T-helper 2 cell treated with Interferon-gamma antibody and Interleukin-4, amounts not matched to agents 5 μg/mL and 100 μg/mL, for 36 hours (primary cell): Measurements from ENCODE around the gene VPS9D1.

ENCODE experiments used
- DNase-seq: peaks from one replicate; pipeline ENCODE4 v3.0.0; 2021; ENCODE audit warnings: low spot score
- H3K27ac Mint-ChIP-seq: one replicate; pipeline ENCODE4 v1.8.0; 2021; ENCODE audit warnings: mild to moderate bottlenecking, mixed read lengths
- H3K27me3 Mint-ChIP-seq: one replicate; pipeline ENCODE4 v1.8.0; 2021; ENCODE audit warnings: low read depth, mixed read lengths
- H3K36me3 Mint-ChIP-seq: one replicate; pipeline ENCODE4 v1.8.0; 2021; ENCODE audit warnings: low read depth, mixed read lengths
- H3K4me1 Mint-ChIP-seq: one replicate; pipeline ENCODE4 v1.8.0; 2021; ENCODE audit warnings: low read depth, mixed read lengths
- H3K4me3 Mint-ChIP-seq: one replicate; pipeline ENCODE4 v1.8.0; 2022; ENCODE audit warnings: mild to moderate bottlenecking, moderate library complexity, mixed read lengths
- H3K9me3 Mint-ChIP-seq: one replicate; pipeline ENCODE4 v1.8.0; 2021; ENCODE audit warnings: mixed read lengths

VPS9D1 gene

GRCh38 chr16:89741342-89742014, 20.8 kb upstream of the VPS9D1 start:
- H3K27me3 Mint-ChIP-seq = no peaks in the 10 kb centered on the region
- peaks cover 13% of the 10 kb centered on the region for H3K4me1 Mint-ChIP-seq
- H3K36me3 Mint-ChIP-seq = peaks cover 58% of the 10 kb centered on the region
- no peak overlapping the region for H3K4me3 Mint-ChIP-seq
- no peaks in the 10 kb centered on the region for H3K9me3 Mint-ChIP-seq
- no peak overlapping the region for H3K27ac Mint-ChIP-seq
- DNase-seq = no peak

- DNase-seq = no peak
- Mint-ChIP-seq H3K27ac (peak overlapping the region; percentile 10), H3K9me3 (no peaks in the 10 kb centered on the region), H3K4me1 (peaks cover 15% of the 10 kb centered on the region), H3K4me3 (no peak overlapping the region), H3K27me3 (no peaks in the 10 kb centered on the region), H3K36me3 (peaks cover 71% of the 10 kb centered on the region)
Observed at GRCh38 chr16:89739383-89739782, 18.7 kb upstream of the VPS9D1 start.

GRCh38 chr16:89738538-89739317, 18.0 kb upstream of the VPS9D1 start:
- Mint-ChIP-seq H3K27me3 (no peaks in the 10 kb centered on the region), H3K4me3 (no peak overlapping the region), H3K9me3 (no peaks in the 10 kb centered on the region), H3K36me3 (peaks cover 74% of the 10 kb centered on the region), H3K4me1 (peaks cover 15% of the 10 kb centered on the region), H3K27ac (peak overlapping the region; percentile 10)
- no peak for DNase-seq

- Mint-ChIP-seq H3K4me1 (peaks cover 15% of the 10 kb centered on the region), H3K27ac (peak overlapping the region; percentile 63), H3K9me3 (no peaks in the 10 kb centered on the region), H3K27me3 (no peaks in the 10 kb centered on the region), H3K4me3 (peak overlapping the region; percentile 26), H3K36me3 (peaks cover 78% of the 10 kb centered on the region)
- DNase-seq = no peak
Observed at GRCh38 chr16:89738072-89738377, 17.3 kb upstream of the VPS9D1 start.

GRCh38 chr16:89737341-89738071, 16.8 kb upstream of the VPS9D1 start:
- peak; percentile 53 for DNase-seq
- H3K4me1 Mint-ChIP-seq = peaks cover 15% of the 10 kb centered on the region
- peaks cover 79% of the 10 kb centered on the region for H3K36me3 Mint-ChIP-seq
- no peaks in the 10 kb centered on the region for H3K9me3 Mint-ChIP-seq
- H3K27me3 Mint-ChIP-seq = no peaks in the 10 kb centered on the region
- peak overlapping the region; percentile 75 for H3K27ac Mint-ChIP-seq
- peak overlapping the region; percentile 34 for H3K4me3 Mint-ChIP-seq

GRCh38 chr16:89736554-89736953, 15.9 kb upstream of the VPS9D1 start:
- Mint-ChIP-seq H3K36me3 (peaks cover 85% of the 10 kb centered on the region), H3K4me3 (peak overlapping the region; percentile 27), H3K27ac (peak overlapping the region; percentile 75), H3K9me3 (no peaks in the 10 kb centered on the region), H3K4me1 (peaks cover 19% of the 10 kb centered on the region), H3K27me3 (no peaks in the 10 kb centered on the region)
- no peak for DNase-seq

GRCh38 chr16:89733792-89734191, 13.1 kb upstream of the VPS9D1 start:
- H3K4me3 Mint-ChIP-seq = no peak overlapping the region
- H3K27me3 Mint-ChIP-seq = no peaks in the 10 kb centered on the region
- H3K36me3 Mint-ChIP-seq = peaks cover 87% of the 10 kb centered on the region
- peaks cover 19% of the 10 kb centered on the region for H3K4me1 Mint-ChIP-seq
- DNase-seq = no peak
- no peak overlapping the region for H3K27ac Mint-ChIP-seq
- H3K9me3 Mint-ChIP-seq = no peaks in the 10 kb centered on the region

GRCh38 chr16:89733322-89733721, 12.6 kb upstream of the VPS9D1 start:
- no peak overlapping the region for H3K4me3 Mint-ChIP-seq

GRCh38 chr16:89732918-89733242, 12.2 kb upstream of the VPS9D1 start:
- H3K27me3 Mint-ChIP-seq = no peaks in the 10 kb centered on the region
- peak overlapping the region; percentile 41 for H3K27ac Mint-ChIP-seq
- H3K4me1 Mint-ChIP-seq = peaks cover 18% of the 10 kb centered on the region
- no peak overlapping the region for H3K4me3 Mint-ChIP-seq
- H3K36me3 Mint-ChIP-seq = peaks cover 80% of the 10 kb centered on the region
- H3K9me3 Mint-ChIP-seq = no peaks in the 10 kb centered on the region
- DNase-seq = no peak

More at GRCh38 chr16:89733322-89733721, 12.6 kb upstream of the VPS9D1 start:
- Mint-ChIP-seq H3K27me3 (no peaks in the 10 kb centered on the region), H3K9me3 (no peaks in the 10 kb centered on the region), H3K27ac (no peak overlapping the region), H3K4me1 (peaks cover 19% of the 10 kb centered on the region), H3K36me3 (peaks cover 84% of the 10 kb centered on the region)
- DNase-seq = no peak

- Mint-ChIP-seq H3K36me3 (peaks cover 80% of the 10 kb centered on the region), H3K4me1 (peaks cover 13% of the 10 kb centered on the region), H3K9me3 (no peaks in the 10 kb centered on the region), H3K27ac (peak overlapping the region; percentile 52), H3K4me3 (no peak overlapping the region), H3K27me3 (no peaks in the 10 kb centered on the region)
- DNase-seq = no peak
Observed at GRCh38 chr16:89732142-89732917, 11.6 kb upstream of the VPS9D1 start.

GRCh38 chr16:89730610-89731234, 10.0 kb upstream of the VPS9D1 start:
- no peak for DNase-seq
- no peaks in the 10 kb centered on the region for H3K27me3 Mint-ChIP-seq
- H3K9me3 Mint-ChIP-seq = no peaks in the 10 kb centered on the region
- H3K36me3 Mint-ChIP-seq = peaks cover 71% of the 10 kb centered on the region
- H3K4me3 Mint-ChIP-seq = no peak overlapping the region
- H3K4me1 Mint-ChIP-seq = peaks cover 11% of the 10 kb centered on the region
- H3K27ac Mint-ChIP-seq = no peak overlapping the region

GRCh38 chr16:89729863-89730593, 9.3 kb upstream of the VPS9D1 start:
- no peaks in the 10 kb centered on the region for H3K27me3 Mint-ChIP-seq
- H3K36me3 Mint-ChIP-seq = peaks cover 65% of the 10 kb centered on the region
- peaks cover 11% of the 10 kb centered on the region for H3K4me1 Mint-ChIP-seq

GRCh38 chr16:89729293-89729692, 8.6 kb upstream of the VPS9D1 start:
- H3K27ac Mint-ChIP-seq = no peak overlapping the region
- no peak overlapping the region for H3K4me3 Mint-ChIP-seq
- H3K27me3 Mint-ChIP-seq = no peaks in the 10 kb centered on the region
- H3K9me3 Mint-ChIP-seq = no peaks in the 10 kb centered on the region
- H3K36me3 Mint-ChIP-seq = peaks cover 62% of the 10 kb centered on the region
- DNase-seq = no peak
- peaks cover 9% of the 10 kb centered on the region for H3K4me1 Mint-ChIP-seq

More at GRCh38 chr16:89729863-89730593, 9.3 kb upstream of the VPS9D1 start:
- Mint-ChIP-seq H3K4me3 (no peak overlapping the region), H3K9me3 (no peaks in the 10 kb centered on the region), H3K27ac (no peak overlapping the region)
- no peak for DNase-seq
